ENCODE measurements around the gene LZTR1.

GRCh38 chr22:21044931-21045584, 63.0 kb downstream of the LZTR1 start:
- TF ChIP-seq, protein P1, sequence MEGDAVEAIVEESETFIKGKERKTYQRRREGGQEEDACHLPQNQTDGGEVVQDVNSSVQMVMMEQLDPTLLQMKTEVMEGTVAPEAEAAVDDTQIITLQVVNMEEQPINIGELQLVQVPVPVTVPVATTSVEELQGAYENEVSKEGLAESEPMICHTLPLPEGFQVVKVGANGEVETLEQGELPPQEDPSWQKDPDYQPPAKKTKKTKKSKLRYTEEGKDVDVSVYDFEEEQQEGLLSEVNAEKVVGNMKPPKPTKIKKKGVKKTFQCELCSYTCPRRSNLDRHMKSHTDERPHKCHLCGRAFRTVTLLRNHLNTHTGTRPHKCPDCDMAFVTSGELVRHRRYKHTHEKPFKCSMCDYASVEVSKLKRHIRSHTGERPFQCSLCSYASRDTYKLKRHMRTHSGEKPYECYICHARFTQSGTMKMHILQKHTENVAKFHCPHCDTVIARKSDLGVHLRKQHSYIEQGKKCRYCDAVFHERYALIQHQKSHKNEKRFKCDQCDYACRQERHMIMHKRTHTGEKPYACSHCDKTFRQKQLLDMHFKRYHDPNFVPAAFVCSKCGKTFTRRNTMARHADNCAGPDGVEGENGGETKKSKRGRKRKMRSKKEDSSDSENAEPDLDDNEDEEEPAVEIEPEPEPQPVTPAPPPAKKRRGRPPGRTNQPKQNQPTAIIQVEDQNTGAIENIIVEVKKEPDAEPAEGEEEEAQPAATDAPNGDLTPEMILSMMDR (conservative IDR thresholded peaks at IDR 0.05; ENCODE audit: low read depth in 2 of 2) = no peak
- TF ChIP-seq CREB1 (CRISPR knock-in tag; IDR thresholded peaks at IDR 0.05; ENCODE audit: low read depth) = no peak
